ENCODE measurements around the gene EXOC2.

DNA sequence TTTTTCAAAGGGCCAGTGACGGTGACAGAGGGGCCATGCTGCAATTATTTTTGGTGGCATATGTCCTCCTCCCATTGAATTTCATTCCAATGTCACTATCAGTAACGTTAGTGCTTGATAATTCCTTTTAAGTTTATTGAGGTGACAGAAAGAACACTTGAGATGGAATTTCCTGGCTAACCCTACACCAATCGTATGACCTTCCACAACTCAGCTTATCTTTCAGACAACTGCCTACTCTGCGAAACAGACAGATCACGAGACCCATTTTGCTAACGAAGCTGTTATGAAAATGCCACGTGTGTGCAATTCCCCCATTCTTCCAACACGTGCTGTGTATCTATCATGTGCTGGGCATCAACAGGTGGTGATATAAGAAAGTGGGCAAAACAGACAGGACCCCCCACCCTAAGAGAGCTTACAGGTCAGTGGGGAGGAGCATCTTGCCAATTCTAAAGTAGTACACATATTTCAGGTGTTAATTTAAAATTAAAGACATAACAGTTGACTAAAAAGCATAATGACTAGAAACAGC lies 188.4 kb downstream of the EXOC2 start:
- no peak for TF ChIP-seq POU2F2 (IDR thresholded peaks at IDR 0.05; ENCODE audit: low read depth, low read length)
- no peak for TF ChIP-seq POLR2AphosphoS5 (IDR thresholded peaks at IDR 0.05; ENCODE audit: low read depth, low read length)
- TF ChIP-seq POLR2A (IDR thresholded peaks at IDR 0.05; ENCODE audit: low read depth, low read length): no peak
- TF ChIP-seq TAF1 (IDR thresholded peaks at IDR 0.05; ENCODE audit: low read depth, low read length): no peak
- TF ChIP-seq SPI1 (IDR thresholded peaks at IDR 0.05; ENCODE audit: low read depth, low read length): no peak
- no peak for TF ChIP-seq PAX5 (IDR thresholded peaks at IDR 0.05; ENCODE audit: insufficient read depth, low read length, severe bottlenecking)
